ENCODE results near the gene RAX2. TPM values are rescaled to one million over a fixed set of nuclear protein-coding genes. Genes with fewer than 3 reads are reported as not detected.

The RAX2 gene
- polyA plus RNA-seq, 12 donors = not detected

DNA sequence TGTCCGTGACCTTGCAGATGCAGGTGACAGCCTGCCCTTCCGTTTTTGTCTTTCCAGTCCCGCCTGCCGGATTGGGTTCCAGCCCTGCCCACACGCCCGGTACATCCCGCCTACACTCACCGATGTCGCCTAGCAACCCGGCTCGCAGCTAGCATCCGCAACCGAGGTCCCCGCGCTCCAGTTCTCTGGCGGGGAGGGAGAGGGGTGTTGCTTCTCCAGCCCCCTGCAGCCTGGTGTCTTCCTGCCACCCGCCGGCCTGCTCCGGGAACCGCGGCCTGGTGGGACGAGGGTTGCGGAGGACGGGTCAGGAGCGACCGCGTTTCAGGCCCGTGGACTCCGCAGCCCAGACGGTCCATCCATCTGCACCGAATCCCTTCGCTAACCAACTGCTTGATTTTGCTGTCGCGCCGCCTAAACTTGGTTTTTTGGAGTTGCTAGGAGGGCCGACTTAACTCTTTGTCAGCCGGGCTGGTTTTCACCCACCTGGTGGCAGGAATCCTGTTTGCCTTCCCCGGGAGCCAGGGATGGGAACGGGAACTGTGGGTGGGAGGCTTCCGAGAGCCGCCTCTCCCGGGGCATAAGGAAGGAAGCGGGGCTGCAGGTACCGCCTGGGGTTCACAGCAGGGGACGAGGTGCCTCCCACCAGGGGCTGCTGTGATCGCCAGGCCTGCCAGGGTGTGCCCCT lies 29.5 kb upstream of the RAX2 start:
- DNase-seq = peak; percentile 42

DNA sequence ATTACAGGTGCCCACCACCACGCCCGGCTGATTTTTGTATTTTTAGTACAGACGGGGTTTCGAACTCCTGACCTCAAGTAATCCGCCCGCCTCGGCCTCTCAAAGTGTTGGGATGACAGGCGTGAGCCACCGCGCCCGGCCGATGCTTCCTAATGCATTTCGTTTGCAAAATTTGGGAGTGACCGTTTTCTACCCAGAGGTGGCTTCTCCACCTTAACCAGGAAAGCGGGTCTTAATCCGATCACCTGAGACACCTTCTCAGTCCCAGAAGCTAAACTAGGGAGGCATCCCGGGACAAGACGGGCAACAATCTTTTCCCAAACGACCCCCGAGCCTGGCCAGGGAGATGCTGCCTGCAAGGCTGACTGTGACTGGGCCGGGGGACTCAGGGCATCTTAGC lies 29.0 kb upstream of the RAX2 start:
- DNase-seq = no peak

DNA sequence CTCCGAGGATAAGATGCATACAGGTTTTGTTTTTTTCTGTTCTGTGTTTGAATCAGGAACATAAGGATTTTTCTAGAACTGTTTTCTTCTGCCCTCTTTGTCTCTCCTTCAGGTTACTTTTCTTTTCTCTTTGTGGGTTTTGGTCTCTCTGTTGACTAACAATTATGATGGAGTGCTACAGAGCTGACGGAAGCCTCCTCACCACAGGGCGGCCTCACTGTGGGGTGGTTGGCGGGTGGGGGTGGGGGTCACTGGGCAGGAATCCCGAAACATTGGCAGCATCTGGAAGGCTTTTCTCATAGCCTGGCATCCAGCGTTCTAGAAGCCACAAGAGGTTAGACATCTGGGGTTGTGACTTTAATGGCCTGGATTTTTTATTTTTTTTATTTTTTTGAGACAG lies 26.1 kb upstream of the RAX2 start:
- no peak for DNase-seq

DNA sequence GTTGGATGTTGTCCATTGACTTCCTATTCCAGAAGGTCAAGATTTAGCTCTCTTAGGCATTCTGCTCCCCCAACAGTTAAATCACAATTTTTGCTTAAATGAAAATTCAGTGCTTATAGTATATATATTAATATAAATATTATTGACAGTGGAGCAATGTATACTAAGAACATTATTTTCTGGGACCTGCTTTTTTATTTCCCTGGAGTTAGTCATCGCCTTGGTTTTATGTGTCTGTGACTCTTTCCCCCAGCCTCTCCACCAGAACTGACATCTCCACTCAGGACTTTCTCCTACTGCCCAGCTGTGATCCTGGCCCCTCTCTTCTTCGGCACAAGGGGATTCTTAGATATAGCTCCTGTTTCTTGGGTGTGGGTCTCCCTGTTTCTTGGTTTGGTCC lies 24.3 kb upstream of the RAX2 start:
- DNase-seq = no peak

DNA sequence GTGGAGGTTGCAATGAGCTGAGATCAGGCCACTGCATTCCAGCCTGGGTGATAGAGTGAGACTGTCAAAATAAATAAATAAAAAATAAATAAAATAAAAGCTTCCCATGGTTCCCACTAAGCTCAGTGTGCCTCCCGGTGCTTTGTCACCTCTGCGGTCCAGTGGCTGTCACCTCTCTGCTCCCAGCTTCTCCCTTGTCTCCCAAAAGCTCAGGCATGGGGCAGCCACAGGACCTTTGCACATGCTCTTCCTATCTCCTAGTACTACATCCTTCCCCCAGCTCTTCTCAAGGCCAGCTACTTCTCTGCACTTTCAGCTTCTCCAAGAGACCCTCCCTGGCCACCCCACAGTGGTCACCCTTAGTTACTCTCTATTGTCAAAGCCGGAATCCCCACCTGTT lies 21.8 kb upstream of the RAX2 start:
- DNase-seq = no peak

DNA sequence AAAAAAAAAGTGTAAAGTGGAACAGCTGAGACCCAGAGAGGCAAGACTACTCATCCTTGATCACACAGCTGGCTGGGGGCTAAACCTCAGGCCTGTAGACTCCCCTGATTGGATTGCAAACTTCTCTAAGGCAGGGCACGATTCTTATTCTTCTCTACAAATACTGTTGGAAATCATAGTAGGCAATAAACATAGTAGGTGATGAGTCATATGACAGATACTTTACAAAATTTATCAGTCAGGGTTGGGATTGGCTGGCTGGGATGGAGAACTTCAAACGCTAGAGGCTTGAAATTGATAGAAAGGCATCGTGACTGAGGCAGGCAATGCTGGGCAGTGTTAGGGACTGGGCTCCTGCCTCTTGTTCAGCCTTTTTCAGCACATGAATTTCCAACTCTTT lies 20.1 kb upstream of the RAX2 start:
- no peak for DNase-seq

DNA sequence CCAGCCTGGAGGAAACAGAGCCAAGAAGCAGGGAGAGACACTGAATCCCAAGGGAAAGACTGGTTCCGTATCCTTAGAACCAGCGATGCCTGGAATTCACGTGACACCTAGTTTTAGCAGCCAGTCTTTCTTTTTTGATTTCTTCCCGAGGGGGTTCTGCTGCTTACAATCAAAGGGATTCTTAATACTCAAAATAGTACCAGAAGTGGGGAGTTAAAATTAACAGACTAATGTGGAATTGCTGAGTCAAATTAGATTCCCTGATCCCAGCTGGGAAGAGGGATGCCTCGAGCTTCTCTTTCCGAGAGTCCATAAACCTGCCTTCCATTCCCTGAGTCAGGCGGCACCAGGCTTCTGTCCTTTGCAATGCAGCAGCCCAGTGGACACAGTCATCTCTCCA lies 18.9 kb upstream of the RAX2 start:
- no peak for DNase-seq

DNA sequence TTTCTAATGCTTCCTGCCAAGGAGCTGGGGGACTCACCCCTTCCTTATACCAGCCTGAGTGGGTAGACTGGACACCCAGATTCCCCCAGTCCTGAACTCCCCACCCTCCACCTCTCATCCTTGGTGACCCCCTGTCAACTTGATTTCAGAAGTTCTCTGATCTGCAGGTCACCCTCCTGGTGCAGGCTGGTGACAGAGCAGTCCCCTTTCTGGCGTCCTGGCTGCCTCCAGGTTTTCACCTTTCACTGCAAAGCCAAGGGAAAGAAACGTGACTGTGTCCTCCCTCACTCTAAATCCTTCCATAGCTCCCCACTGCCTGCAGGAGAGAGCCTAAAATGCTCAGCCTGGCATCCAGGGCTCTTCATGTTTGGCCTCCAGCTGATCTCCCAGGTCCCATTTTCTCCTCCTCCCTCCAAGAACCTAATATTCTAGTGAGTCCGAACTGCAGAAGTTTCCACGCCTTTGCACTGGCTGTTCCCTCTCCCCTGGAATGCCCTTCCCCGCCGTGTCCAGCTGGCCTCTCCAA lies 18.2 kb upstream of the RAX2 start:
- DNase-seq = no peak

DNA sequence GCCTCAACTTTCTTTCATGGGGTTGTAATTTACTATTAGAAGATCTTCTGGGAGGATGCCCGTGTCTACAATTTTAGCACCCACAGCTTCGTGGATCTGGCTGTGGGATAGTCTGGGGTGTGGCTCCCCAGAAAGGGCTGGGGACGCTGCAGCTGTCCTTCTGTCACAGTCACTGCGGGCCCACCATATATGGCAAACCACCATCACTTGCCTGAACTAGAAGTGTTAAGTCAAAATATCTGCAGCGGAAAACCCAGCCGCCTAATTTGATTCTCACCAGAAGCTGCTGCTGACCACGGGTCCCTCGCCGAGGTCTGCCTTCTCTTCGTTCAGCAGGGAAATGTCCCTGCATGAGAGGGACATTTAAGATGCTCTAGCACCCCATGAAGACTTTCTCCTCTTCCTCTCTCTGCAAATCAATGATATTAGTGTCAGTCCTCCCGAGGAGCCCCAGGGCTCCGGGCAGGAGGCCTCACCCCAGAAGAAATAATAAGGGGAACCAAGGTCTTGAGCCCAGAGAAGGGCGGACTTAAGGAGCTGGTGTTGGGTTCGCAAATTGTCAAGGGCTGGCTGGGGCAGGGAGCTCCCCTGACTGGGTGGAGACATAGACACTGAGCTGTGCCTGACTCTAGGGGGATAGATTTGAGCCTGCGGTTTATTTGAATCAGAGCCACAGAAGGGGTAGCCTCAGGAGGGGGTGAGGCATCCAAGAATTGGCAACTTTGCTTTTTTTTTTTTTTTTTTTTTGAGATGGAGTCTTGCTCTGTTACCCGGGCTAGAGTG lies 17.2 kb upstream of the RAX2 start:
- DNase-seq = no peak

DNA sequence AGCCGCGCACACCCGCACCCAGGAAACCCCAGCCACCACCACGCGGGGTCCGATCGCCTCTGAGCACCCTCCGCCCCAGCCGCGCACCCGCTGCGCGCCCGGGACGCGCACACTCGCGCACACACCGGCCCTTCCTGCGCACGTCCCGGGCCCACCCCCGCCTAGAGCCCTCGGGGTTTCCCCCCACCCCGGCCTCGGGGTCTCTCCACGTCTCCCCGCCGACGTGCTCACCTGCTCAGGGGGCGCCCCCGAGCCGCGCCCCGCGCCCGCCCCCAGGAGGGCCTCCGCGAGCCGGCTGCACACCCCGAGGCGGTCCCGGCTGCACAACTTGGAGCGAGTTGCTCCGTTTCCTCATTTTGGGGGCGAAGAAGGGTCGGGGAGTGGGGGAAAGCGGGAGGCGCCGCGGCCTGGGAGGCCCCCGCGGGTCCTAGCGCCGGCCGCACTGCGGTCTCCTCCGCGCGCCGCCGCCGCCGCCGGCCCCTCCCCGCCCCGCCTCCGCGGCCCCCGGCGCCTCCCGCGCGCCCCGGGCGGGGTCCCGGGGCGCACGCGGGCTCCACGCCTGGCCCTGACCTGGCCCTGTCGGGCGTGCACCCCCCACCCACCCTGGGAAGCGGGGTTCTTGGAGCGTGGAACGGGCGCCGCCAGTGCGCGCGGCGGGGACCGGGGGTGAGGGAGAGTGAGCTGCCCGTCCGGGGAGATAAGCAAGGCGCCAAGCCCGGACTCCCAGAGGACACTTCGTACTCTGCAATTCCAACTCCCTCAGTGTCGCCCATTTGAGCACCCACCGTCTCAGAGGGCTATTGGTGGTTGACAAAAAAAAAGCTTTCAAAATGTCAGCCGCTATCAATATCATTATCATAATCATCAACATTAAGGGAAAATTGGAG lies 14.2 kb upstream of the RAX2 start, which contains the start of gene MATK:
TSS of gene MATK (minus strand) at position 444 of the 887 bp plus-strand sequence. CDS start 1,246 bp downstream, outside the sequence.
- no peak for DNase-seq

DNA sequence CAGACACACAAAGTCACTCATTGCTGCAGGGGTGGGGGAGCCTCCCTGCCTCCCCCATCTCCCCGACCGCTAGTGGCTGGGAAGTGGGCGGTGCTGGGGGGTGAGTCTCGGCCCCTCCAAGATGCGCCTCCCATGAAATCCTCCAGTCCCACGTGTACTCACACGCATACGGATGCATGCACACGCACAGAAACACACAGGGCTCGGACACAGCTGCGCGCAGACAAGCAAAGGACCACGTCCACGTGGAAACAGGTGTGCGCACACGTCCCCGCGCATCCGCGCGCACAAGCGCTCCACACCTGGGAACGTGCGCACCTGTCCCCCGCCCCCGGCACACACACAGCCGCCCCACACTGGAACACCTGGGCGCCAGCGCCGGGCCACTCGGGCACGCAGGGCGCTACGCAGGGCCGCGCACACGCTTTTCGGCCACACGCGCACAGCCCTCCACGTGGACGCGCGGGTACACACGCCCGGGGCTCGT lies 13.5 kb upstream of the RAX2 start:
- DNase-seq = no peak

DNA sequence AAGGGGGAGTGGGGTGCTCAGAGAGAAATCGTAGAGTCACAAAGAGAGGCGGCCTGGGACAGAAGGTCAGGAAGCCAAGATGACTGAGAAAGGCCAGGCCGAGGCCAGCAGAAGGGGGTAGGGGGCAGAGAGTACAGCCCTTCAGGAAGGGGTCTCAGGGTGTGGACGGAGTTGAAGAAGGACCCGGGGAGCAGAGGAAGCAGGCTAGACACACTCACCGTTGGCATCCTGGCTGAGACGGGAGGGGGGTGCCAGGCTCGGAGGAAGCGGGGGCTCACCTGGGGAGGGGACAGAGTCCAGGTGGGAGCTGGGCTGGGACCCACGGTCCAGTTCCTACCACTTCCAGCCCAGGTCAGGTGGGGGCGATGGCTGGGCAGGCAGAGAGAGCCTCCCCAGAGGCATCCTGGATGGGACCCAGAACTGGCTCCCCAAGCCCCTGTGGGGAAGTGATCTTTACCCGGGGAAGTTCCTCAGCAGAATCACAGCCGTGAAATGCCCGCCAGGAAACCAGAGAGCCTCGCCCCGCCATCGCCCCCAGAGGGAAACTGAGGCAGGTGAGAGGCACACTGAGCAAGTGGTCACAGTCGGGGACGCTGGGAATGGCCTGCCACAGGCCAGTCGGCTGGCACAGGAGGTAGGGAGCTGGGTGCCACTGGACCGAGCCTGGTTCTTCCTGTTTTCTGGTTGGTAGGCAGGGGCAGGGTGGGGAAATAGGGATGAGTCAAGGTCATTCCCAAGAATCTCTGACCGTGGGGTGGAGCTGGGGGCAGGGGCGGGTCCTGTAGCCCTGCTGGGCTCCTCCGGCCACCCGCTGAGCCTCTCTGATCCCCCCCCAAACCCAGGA lies 12.8 kb upstream of the RAX2 start:
- no peak for DNase-seq

DNA sequence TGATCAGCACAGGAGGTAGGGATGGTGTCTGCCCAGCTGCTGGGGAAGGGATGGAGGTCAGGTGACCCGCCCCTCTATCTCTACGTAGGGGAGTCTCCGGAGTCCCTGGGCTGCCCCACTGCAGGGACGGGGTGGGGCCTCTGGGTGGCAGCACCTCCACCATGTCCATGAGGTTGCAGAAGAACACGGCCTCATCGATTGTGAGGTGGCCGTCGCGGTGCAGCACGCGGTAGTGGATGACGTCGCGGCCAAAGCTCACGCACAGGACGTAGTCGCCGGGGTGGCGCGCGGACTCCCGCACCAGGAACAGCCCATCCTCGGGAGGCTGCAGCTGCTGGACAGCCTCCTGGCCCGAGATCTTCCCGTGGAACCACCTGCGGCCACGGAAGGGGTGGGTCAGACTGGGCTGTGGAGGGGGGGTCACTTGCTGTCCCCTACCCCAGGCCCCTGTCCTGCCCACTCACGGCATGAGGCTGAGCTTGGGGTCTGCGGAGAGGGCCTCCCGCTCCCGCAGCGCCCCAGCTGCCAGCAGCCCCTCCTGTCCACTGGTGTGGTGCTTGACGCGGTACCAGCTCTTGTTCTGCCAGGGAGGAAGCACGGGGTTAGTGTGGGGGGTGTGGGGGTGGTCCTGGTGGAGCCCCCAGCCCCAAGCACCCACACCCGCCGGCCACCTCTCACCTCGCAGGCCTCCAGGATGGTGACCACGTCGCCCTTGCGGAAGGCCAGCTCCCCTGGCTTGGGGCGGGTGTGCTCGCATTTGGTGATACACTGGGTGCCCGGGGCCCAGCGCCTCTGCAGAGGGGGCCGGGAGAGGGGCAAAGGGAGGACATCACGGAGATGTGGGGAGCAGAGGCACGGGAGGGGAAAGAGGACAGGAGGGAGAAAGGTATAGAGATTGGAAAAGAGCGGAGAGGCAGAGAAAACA lies 11.9 kb upstream of the RAX2 start:
- DNase-seq = no peak

DNA sequence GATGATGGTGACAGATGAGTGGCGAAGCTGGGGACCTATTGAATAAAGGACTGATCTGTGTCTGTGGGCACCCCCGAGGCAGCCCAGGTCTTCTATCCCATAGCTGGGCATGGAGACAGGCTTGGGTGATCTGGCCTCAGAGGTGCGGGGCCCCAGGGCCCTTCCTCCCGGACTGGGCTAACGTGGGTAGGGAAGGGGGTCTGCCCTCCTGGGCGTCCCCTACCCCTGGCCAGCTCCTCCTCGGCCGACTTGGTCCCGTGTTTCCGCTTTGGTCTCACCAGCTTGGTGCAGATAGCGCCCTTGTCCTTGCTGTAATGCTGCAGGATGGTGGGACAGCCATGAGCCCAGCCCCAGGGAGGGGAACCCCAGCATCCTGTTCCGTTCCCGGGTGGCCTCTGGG lies 10.9 kb upstream of the RAX2 start:
- DNase-seq = no peak

DNA sequence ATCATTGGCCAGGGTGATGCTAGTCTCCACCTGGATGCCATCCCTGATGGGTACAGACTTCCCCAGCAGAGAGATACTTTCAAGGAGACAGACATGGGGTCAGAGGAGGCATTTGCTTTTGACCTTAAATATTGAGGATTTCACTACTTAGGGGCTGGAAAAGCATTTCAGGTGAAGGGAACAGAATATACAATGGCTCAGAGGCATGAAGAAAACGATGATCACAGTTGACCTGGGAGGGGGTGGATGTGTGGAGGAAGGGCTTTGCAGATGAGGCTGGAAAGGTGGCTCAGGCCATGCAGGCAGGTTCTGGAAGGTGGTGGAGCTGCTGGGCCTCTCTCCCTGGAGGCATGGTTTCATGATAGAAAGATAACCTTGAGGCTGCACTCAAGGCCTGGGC lies 10.3 kb upstream of the RAX2 start:
- no peak for DNase-seq

DNA sequence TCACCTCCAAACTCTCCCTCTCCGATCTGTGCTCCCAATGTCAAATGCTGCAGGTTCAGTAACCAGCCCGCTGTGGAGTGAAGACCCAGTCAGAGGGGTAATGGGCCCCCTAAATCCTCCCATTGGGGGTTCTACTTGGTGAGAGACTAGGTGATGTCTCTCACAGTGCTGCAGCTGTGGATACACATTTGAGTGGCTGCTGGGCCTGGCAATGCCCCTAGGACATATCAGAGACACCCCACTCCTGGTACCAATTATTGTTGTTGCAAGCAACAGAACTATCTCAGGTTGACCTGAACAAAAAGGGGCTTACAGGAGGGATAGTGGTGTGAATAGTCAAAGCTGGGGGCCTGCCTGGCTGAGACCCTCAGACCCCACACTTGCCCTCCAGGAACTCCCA lies 9.6 kb upstream of the RAX2 start:
- no peak for DNase-seq

DNA sequence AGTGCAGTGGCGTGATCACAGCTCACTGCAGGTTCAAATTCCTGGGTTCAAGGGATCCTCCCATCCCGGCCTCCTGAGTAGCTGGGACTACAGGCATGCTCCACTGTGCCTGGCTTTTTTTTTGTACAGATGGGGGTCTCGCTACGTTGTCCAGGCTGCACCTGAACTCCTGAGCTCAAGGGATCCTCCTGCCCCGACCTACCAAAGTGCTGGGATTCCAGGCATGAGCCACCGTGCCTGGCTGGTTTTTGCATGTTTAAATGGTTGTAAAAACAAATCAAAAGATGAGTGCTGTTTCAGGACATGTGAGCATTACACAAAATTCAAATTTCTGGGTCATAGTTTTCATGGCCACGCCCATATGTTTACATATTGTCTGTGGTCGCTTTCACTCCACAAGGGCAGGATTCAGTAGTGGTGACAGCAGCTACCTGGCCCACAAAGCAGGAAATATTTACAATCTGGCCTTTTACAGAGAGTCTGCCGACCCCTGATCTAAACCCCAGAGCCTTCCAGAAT lies 8.8 kb upstream of the RAX2 start:
- DNase-seq = no peak

DNA sequence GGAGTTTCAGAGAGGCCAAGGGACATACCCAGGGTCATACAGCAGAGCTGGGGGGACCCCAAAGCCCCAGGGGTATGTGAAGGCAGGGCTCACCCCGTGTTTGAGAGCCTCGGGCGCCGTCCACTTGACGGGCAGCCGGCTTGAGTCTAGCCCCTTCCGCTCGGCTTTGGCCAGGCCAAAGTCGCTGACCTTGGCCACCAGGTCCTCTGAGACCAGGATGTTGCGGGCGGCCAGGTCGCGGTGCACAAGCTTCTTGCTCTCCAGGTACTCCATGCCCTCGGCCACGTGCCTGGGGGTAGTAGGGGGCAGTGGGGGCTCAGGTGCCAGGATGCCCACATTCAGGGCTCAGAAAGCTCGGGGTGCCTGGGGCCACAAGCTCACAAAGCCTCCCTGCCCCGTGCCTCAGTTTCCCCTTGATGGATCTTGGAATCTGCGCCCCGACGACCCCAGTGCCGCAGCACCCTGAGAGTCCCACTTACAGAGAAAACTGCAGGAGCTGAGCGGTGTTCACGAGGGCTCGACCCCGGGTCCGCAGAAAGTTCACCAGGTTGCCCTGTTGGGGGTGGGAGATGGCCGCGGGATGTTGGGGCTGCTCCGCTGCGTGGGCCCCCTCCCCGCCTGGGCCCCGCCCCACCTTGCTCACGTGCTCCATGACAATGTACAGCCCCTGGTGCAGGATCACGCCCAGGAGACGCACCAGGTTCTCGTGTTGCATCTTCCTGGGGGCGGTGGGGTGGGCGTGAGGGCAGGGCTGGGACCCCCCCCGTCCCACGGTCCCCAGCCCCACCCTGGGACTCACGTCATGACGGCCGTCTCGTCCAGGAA lies 7.1 kb upstream of the RAX2 start:
- DNase-seq = no peak

Data from muscle of arm (tissue), 12 donors.